ENCODE results near the gene ERMAP. TPM values are rescaled to one million over a fixed set of nuclear protein-coding genes. Genes with fewer than 3 reads are reported as not detected.

Gene ERMAP
- total and polyA plus RNA-seq, 9 of the 15 experiments (the other 6 are each of a cell fraction or from before 2014, with no cell fraction given) = 8.0 to 31.4 (median 22.5) TPM

GRCh38 chr1:42825036-42825851, 8.3 kb downstream of the ERMAP start (continued):
- TF ChIP-seq E4F1 (CRISPR knock-in tag; IDR thresholded peaks at IDR 0.05; ENCODE audit: borderline replicate concordance) (no peak), GATAD2A (IDR thresholded peaks at IDR 0.05) (peak; percentile 82; the same call in 1 of the 2 replicates), CBX3 (IDR thresholded peaks at IDR 0.05; ENCODE audit: borderline replicate concordance in 1 of 2, low read length in 2 of 2) (0 out of 3 replicates have a peak, but pooled peaks of 1 of the 2 experiments have one; percentile 43), CTCFL (IDR thresholded peaks at IDR 0.05; ENCODE audit: borderline replicate concordance, insufficient read depth, low read depth, low read length, poor library complexity, severe bottlenecking) (no peak), BRD9 (IDR thresholded peaks at IDR 0.05; ENCODE audit: low read depth, partially characterized antibody) (peak; percentile 74), ZFX (CRISPR knock-in tag; IDR thresholded peaks at IDR 0.05) (peak; percentile 59; the same call in 1 of the 2 replicates), FOXP4 (CRISPR knock-in tag; IDR thresholded peaks at IDR 0.05; ENCODE audit: borderline replicate concordance) (no peak), GTF2A2 (tag; IDR thresholded peaks at IDR 0.05) (no peak), COPS2 (conservative IDR thresholded peaks at IDR 0.05) (no peak), ZNF212 (CRISPR knock-in tag; IDR thresholded peaks at IDR 0.05) (no peak), SMAD1 (IDR thresholded peaks at IDR 0.05; ENCODE audit: low read depth, low read length, partially characterized antibody) (peak; percentile 48), HDAC3 (IDR thresholded peaks at IDR 0.05; ENCODE audit: borderline replicate concordance, partially characterized antibody) (peak; percentile 96), ETS1 (conservative IDR thresholded peaks at IDR 0.05; ENCODE audit: control insufficient read depth, low read depth, low read length) (0 out of 2 replicates have a peak, but pooled peaks have one; percentile 44), HEY1 (CRISPR knock-in tag; IDR thresholded peaks at IDR 0.05; ENCODE audit: borderline replicate concordance) (no peak), ATF7 (IDR thresholded peaks at IDR 0.05) (peak; percentile 66; the same call in 1 of the 2 replicates), ZNF644 (tag; IDR thresholded peaks at IDR 0.05; ENCODE audit: low read depth) (peak; percentile 91; the same call in 1 of the 2 replicates)

All from K562 (cell line).